ENCODE results near the gene GPR52.
"Not testable (repeated sequence)": the region's sequence is repeated elsewhere in the genome, so short reads cannot be mapped to it uniquely, and the experiment has no call there.

GPR52 gene

GRCh38 chr1:174447866-174448530 is at the start of gene GPR52:
GPR52 (plus strand) TSS chr1:174447964; CDS start chr1:174448112, 148 bp downstream.
- DNase-seq, result no peak

- no peak for DNase-seq
Measured at GRCh38 chr1:174398246-174398645, 49.5 kb upstream of the GPR52 start.

- no peak for DNase-seq
Measured at GRCh38 chr1:174399211-174399610, 48.6 kb upstream of the GPR52 start.

GRCh38 chr1:174401075-174401474 is 46.7 kb upstream of the GPR52 start:
- DNase-seq, result no peak

- no peak for DNase-seq
Measured at GRCh38 chr1:174405219-174405618, 42.5 kb upstream of the GPR52 start.

- DNase-seq, result no peak
Measured at GRCh38 chr1:174406421-174406820, 41.3 kb upstream of the GPR52 start.

- DNase-seq, result no peak
Measured at GRCh38 chr1:174407665-174408064, 40.1 kb upstream of the GPR52 start.

- DNase-seq, result no peak
Measured at GRCh38 chr1:174408146-174408545, 39.6 kb upstream of the GPR52 start.

- DNase-seq, result not testable (repeated sequence)
Measured at GRCh38 chr1:174409801-174410200, 38.0 kb upstream of the GPR52 start.

- DNase-seq, result no peak
Measured at GRCh38 chr1:174413632-174414031, 34.1 kb upstream of the GPR52 start.

GRCh38 chr1:174414203-174414602 is 33.6 kb upstream of the GPR52 start:
- no peak for DNase-seq

- no peak for DNase-seq
Measured at GRCh38 chr1:174415506-174415905, 32.3 kb upstream of the GPR52 start.

- DNase-seq, result no peak
Measured at GRCh38 chr1:174417921-174418320, 29.8 kb upstream of the GPR52 start.

- no peak for DNase-seq
Measured at GRCh38 chr1:174425121-174425520, 22.6 kb upstream of the GPR52 start.

- no peak for DNase-seq
Measured at GRCh38 chr1:174426153-174426552, 21.6 kb upstream of the GPR52 start.

- DNase-seq, result no peak
Measured at GRCh38 chr1:174428033-174428432, 19.7 kb upstream of the GPR52 start.

- DNase-seq, result no peak
Measured at GRCh38 chr1:174428739-174429138, 19.0 kb upstream of the GPR52 start.

- no peak for DNase-seq
Measured at GRCh38 chr1:174433451-174433850, 14.3 kb upstream of the GPR52 start.

GRCh38 chr1:174445351-174445750 is 2.4 kb upstream of the GPR52 start:
- DNase-seq, result no peak

- DNase-seq, result no peak
Measured at GRCh38 chr1:174445817-174446216, 1.9 kb upstream of the GPR52 start.

GRCh38 chr1:174448531-174448883 is 743 bp downstream of the GPR52 start:
- DNase-seq, result no peak

- DNase-seq, result no peak
Measured at GRCh38 chr1:174448974-174449373, 1.2 kb downstream of the GPR52 start.

GRCh38 chr1:174451408-174451807 is 3.6 kb downstream of the GPR52 start:
- no peak for DNase-seq

- no peak for DNase-seq
Measured at GRCh38 chr1:174465855-174466254, 18.1 kb downstream of the GPR52 start.

GRCh38 chr1:174466607-174467006 is 18.8 kb downstream of the GPR52 start:
- DNase-seq, result no peak

- no peak for DNase-seq
Measured at GRCh38 chr1:174469052-174469451, 21.3 kb downstream of the GPR52 start.
